IPS-18c (cell line): ENCODE results near the gene SLC37A1.
A peak's percentile ranks its signal among the peaks of the same experiment; 100 is the strongest.
"Not testable (repeated sequence)": the region's sequence is repeated elsewhere in the genome, so short reads cannot be mapped to it uniquely, and the experiment has no call there.

Experiments
- H3K4me3 ChIP-seq: 2 replicates; pipeline ENCODE4 v1.7.0; 2013; ENCODE audit warnings: low read depth, mild to moderate bottlenecking, low read length, moderate library complexity; ENCODE audit not compliant: insufficient read depth
- H3K9me3 ChIP-seq: one replicate; pipeline ENCODE4 v1.6.1; 2013; ENCODE audit warnings: mild to moderate bottlenecking, low read length, moderate library complexity; ENCODE audit not compliant: control insufficient read depth, insufficient read depth

Gene SLC37A1

DNA sequence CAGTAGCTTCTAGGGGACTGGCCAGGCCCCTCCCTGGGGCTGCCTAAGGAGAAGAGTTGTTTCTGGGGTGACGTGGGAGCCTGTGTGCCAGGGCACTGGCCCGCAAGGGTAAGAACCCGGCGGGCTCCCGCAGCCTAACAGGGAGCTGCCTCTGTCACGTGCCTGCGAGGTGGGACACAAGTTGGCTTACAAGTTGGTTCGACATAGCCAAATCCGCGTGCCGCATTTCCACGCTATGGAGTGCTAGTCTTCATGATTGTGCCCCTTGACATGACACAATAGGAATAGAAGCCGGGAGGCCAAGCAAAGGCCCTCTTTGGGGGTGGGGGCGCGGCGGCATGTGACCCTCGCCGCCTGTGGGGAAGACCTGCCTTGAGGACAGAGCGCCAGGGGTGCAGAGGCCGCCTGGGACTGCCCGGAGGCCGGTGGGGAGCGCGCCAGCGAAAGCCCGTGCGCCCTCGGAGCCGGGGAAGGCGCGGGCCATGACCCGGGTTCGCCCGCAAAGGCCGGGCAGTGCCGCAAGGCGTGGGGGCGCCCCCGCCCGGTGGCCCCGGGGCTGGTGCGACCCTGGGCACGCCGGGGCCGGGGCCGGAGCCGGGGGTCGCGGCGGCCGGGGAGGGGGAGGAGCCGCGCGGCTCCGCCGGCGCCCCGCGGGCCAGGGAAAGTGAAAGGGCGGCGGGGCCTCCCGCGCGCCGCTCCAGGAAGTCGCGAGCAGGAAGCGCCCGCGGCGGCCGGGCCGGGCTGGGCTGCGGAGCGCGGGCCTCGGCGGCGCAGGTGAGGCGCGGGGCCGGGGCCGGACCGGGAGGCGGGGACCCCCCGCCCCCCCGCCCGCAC is at the start of gene SLC37A1:
SLC37A1 (plus strand) TSS at position 702 of the 834 bp plus-strand sequence. CDS start 4,603 bp downstream, outside the sequence.
- H3K4me3 ChIP-seq, result peak within 1 kb of the TSS; percentile 59

DNA sequence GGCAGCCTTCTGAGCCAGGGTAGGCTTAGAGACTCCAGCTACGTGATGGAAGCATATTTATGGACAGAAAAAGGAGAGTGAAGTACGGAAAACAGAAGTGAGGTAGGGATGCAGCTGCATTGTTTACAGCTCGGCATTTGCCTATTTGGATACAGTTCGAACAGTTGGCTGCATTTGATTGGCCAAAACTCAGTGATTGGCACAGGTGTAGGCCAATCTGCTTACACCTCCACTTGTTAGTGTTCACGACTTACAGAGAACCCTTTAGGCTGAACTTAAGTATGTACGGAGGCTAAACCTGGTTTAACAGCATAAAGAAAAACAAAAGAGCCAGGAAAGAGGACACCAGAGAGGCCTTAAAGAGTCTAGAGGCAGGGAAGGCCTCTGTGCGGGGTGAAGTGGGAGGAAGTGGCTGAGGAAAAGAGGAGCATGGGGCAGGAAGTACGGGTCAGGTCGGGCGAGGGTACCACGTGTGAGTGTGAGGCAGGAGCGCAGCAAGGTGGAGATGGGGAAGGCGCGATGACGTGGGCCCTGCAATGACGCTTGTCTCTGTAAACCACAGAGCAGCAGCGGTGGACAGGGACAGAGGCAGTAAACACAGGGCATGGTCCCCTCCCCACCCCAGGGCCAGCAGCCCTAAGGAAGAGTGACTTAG is 49.7 kb upstream of the SLC37A1 start:
- H3K4me3 ChIP-seq, result no peak overlapping the region
- H3K9me3 ChIP-seq, result no peaks in the 10 kb centered on the region

More for the DNA sequence above, at the start of gene SLC37A1:
- H3K9me3 ChIP-seq, result no peaks in the 10 kb centered on the region

DNA sequence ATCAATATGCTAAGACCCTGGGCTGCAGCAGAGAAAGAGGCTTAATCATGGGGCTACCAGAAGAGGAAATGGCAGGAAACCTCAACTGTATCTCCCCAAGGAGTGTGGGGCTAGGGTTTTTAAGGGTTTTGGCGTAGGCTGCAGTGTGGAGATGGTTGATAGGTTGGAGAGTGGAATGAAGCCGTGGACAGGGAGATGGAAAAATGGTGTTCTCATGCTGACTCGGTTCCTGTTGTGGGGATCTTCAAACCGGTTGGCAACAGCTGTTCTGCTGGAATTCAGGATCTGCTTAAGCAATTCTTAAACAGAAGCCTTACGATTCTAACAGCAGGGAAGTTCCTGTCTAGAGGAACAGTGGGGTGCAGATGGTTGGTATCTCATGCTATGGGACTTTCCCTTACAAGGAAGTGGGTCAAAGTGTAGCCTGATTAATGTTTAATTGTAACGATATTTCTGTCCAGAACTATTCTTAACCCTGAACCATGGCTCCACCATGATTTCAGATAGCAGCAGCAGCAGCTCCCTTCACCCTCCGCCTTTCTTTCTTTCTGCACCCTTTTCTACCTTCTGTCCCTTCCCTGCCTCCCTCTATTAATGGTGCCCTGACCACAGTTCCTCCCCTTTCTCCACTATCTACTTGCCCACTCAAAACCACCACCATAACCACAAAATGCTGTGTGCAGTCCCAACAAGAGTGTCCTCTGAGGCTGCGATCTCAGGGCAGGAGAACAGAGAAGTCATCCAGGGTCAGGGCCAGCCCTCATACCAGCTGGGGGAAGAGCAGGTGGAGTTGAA is 48.4 kb upstream of the SLC37A1 start:
- no peak overlapping the region for H3K4me3 ChIP-seq
- no peaks in the 10 kb centered on the region for H3K9me3 ChIP-seq

- H3K9me3 ChIP-seq, result no peaks in the 10 kb centered on the region
- no peak overlapping the region for H3K4me3 ChIP-seq
These were observed 47.9 kb upstream of the SLC37A1 start for GRCh38 chr21:42465803-42466127.

DNA sequence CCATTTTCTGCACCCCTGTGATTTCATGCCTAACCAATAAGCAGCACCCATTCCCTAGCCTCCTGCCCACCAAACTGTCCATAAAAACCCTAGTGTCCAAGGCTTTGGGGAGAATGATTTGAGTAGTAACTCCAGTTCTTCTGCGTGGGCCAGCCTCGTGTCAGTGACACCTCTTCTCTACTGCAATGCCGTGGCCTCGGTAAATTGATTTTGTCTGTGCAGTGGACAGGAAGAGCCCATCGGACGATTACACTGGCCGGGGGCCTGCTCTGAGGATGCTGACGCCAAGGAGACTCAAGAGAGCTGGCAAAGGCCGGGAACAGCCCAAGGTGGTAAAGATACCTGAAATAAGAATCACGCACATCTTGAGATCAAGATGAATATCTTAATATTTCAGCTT is 47.0 kb upstream of the SLC37A1 start:
- H3K4me3 ChIP-seq, result no peak overlapping the region
- H3K9me3 ChIP-seq, result no peaks in the 10 kb centered on the region

- no peaks in the 10 kb centered on the region for H3K9me3 ChIP-seq
- no peak overlapping the region for H3K4me3 ChIP-seq
These were observed 46.3 kb upstream of the SLC37A1 start for GRCh38 chr21:42467140-42467983.

- H3K9me3 ChIP-seq, result no peaks in the 10 kb centered on the region
These were observed 45.0 kb upstream of the SLC37A1 start for GRCh38 chr21:42468491-42469131.

GRCh38 chr21:42469272-42469671 is 44.4 kb upstream of the SLC37A1 start:
- H3K4me3 ChIP-seq, result no peak overlapping the region

More at GRCh38 chr21:42468491-42469131, 45.0 kb upstream of the SLC37A1 start:
- no peak overlapping the region for H3K4me3 ChIP-seq

GRCh38 chr21:42469726-42470125 is 43.9 kb upstream of the SLC37A1 start:
- not testable (repeated sequence) for H3K9me3 ChIP-seq, H3K4me3 ChIP-seq

More at GRCh38 chr21:42469272-42469671, 44.4 kb upstream of the SLC37A1 start:
- no peaks in the 10 kb centered on the region for H3K9me3 ChIP-seq

DNA sequence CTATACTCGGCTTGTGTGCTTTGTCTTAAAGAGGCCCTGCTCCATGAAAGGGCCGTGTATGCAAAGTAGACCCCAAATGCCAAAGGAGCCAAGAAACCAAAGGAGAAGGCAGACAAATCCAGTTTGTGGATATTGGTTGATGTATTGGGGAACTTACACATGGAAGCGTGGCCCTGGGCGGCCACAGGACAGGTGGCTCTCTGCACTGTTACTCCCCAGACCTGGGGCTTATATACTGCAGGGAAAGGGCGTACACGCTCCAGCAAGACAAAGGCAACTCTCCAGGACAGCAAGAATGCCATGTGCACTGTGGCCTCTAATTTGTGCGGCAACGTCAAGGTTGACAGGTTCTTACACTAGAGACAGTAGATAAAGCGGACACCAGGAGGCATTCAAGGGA is 42.4 kb upstream of the SLC37A1 start:
- Histone ChIP-seq H3K4me3 (no peak overlapping the region), H3K9me3 (no peaks in the 10 kb centered on the region)

- no peaks in the 10 kb centered on the region for H3K9me3 ChIP-seq
- no peak overlapping the region for H3K4me3 ChIP-seq
These were observed 41.8 kb upstream of the SLC37A1 start for GRCh38 chr21:42471716-42472330.

DNA sequence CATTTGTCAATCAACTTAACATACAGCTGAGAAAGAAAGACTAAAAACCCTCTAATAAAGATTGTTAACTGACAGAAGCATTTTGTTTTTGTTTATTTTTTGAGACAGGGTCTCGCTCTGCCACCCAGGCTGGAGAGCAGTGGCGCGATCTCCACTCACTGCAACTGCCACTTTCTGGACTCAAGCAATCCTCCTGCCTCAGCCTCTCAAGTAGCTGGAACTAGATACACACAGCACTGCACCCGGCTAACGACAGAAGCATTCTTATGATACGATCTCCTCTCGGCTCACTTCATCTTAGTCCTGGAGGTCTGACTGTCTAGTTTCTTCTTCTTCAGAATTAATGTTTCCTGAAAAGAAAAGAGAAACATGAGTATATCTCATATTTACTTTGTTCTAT is 41.1 kb upstream of the SLC37A1 start:
- Histone ChIP-seq H3K4me3 (no peak overlapping the region), H3K9me3 (peaks cover under 1% of the 10 kb centered on the region)

GRCh38 chr21:42473498-42474042 is 40.1 kb upstream of the SLC37A1 start:
- Histone ChIP-seq H3K4me3 (no peak overlapping the region), H3K9me3 (peaks cover 3% of the 10 kb centered on the region)

- Histone ChIP-seq H3K4me3 (no peak overlapping the region), H3K9me3 (peaks cover 3% of the 10 kb centered on the region)
These were observed 39.4 kb upstream of the SLC37A1 start for GRCh38 chr21:42474043-42474831.

GRCh38 chr21:42475036-42475435 is 38.6 kb upstream of the SLC37A1 start:
- Histone ChIP-seq H3K9me3 (peaks cover 3% of the 10 kb centered on the region), H3K4me3 (no peak overlapping the region)
